HCT116 (cell line): Measurements from ENCODE around the gene GNG12. TPM values are rescaled to one million over a fixed set of nuclear protein-coding genes. Genes with fewer than 3 reads are reported as not detected.

ENCODE experiments used
- ATAC-seq: fragments of 200-7000 bp; cut with Tn5 transposase; 2 replicates; pipeline ENCODE4 v1.9.1; 2020; ENCODE audit warnings: mild to moderate bottlenecking, moderate library complexity
- BruUV-seq: library from RNA; stranded (reverse); fragments of 400-500 nt; replicated peaks from 2 replicates; lab custom pipeline; 2021; lab: Mats Ljungman, UMichigan
- CTCF ChIA-PET: fragments of 300-600 bp; sonication (Branson Sonifier 250); formaldehyde crosslinking; loops from one replicate; lab custom pipeline; 2021; ENCODE audit warnings: antibody characterized with exemption; lab: Charles Lee
- POLR2A ChIA-PET: fragments of 300-600, 350-600 bp; sonication (Branson Sonifier 250); formaldehyde crosslinking; loops from one replicate; lab custom pipeline; 2021; ENCODE audit warnings: antibody characterized with exemption; lab: Charles Lee
- RAD21 ChIA-PET, 2 experiments: fragments of 300-600 bp; sonication (Branson Sonifier 250); formaldehyde crosslinking; loops; one replicate each; lab custom pipeline; 2023; ENCODE audit warnings: low total read pairs in 2 of 2; ENCODE audit not compliant: uncharacterized antibody in 2 of 2, unreplicated experiment in 2 of 2, low non-redundant PET in 1 of 2; lab: Charles Lee
- DNase-seq: peaks from one replicate; pipeline ENCODE4 v3.0.0-alpha.2; 2010; ENCODE audit warnings: low read depth, low spot score
- H2AFZ ChIP-seq: fragments of 200-600 bp; shearing (Covaris generic), sonication (generic); 2 replicates; pipeline ENCODE4 v1.6.1; 2017; ENCODE audit warnings: low read depth, mixed run types, mixed read lengths, antibody characterized with exemption, low read length; ENCODE audit not compliant: poor library complexity, severe bottlenecking
- H3K27ac ChIP-seq: 2 replicates; pipeline ENCODE4 v1.5.1; 2012; ENCODE audit warnings: low read depth, low read length
- H3K27me3 ChIP-seq: fragments of 200-600 bp; sonication (generic); 2 replicates; pipeline ENCODE4 v1.6.1; 2016; ENCODE audit warnings: mixed run types, low read length, mixed read lengths; ENCODE audit not compliant: insufficient read depth
- H3K36me3 ChIP-seq, 2 experiments: fragments of 200-500 bp in 1 of 2; fragments of 200-600 bp in 1 of 2; sonication (Bioruptor generic) in 1 of 2; sonication (generic) in 1 of 2; 2 replicates each; pipeline versions ENCODE4 v1.5.1 to v1.6.1; 2014 to 2016; ENCODE audit warnings: low read length in 2 of 2, inconsistent platforms in 1 of 2, mixed read lengths in 1 of 2, mixed run types in 1 of 2; ENCODE audit not compliant: insufficient read depth in 2 of 2, control insufficient read depth in 1 of 2
- H3K4me1 ChIP-seq, 2 experiments: fragments of 200-600 bp in 1 of 2; sonication (generic) in 1 of 2; 2 replicates each; pipeline versions ENCODE4 v1.5.1 to v1.6.1; 2012 to 2017; ENCODE audit warnings: low read length in 2 of 2, inconsistent platforms in 1 of 2, mild to moderate bottlenecking in 1 of 2, mixed read lengths in 1 of 2, mixed run types in 1 of 2, moderate library complexity in 1 of 2; ENCODE audit not compliant: insufficient read depth in 2 of 2, control insufficient read depth in 1 of 2
- H3K4me2 ChIP-seq: fragments of 200-600 bp; sonication (generic); 2 replicates; pipeline ENCODE4 v1.6.1; 2017; ENCODE audit warnings: mixed run types, low read length, mixed read lengths
- H3K4me3 ChIP-seq, 2 experiments: fragments of 200-600 bp in 1 of 2; sonication (generic) in 1 of 2; replicated peaks in 1 of 2; 2 replicates each; pipeline ENCODE4 v1.5.1; 2011 to 2016; ENCODE audit warnings: low read length in 2 of 2, control low read depth in 1 of 2, low read depth in 1 of 2, mild to moderate bottlenecking in 1 of 2, mixed read lengths in 1 of 2, mixed run types in 1 of 2
- H3K79me2 ChIP-seq: fragments of 200-600 bp; sonication (generic); 2 replicates; pipeline ENCODE4 v1.6.1; 2017; ENCODE audit warnings: mild to moderate bottlenecking, mixed run types, low read length, moderate library complexity, mixed read lengths; ENCODE audit not compliant: insufficient read depth
- H3K9ac ChIP-seq: fragments of 200-600 bp; sonication (generic); 2 replicates; pipeline ENCODE4 v1.6.1; 2016; ENCODE audit warnings: low read length, mixed read lengths
- H3K9me2 ChIP-seq: fragments of 200-600 bp; sonication (generic), shearing (Covaris generic); 2 replicates; pipeline ENCODE4 v1.6.1; 2017; ENCODE audit warnings: mixed run types, mild to moderate bottlenecking, moderate library complexity; ENCODE audit not compliant: insufficient read depth
- H3K9me3 ChIP-seq, 2 experiments: fragments of 200-500 bp in 1 of 2; fragments of 200-600 bp in 1 of 2; sonication (Bioruptor generic) in 1 of 2; sonication (generic) in 1 of 2; 2 replicates each; pipeline ENCODE4 v1.6.1; 2014 to 2017; ENCODE audit warnings: low read length in 2 of 2, mixed read lengths in 2 of 2, inconsistent platforms in 1 of 2, low read depth in 1 of 2, mild to moderate bottlenecking in 1 of 2, mixed run types in 1 of 2, moderate library complexity in 1 of 2; ENCODE audit not compliant: control insufficient read depth in 1 of 2, insufficient read depth in 1 of 2
- H4K20me1 ChIP-seq: fragments of 200-600 bp; sonication (generic), shearing (Covaris generic); 2 replicates; pipeline ENCODE4 v1.6.1; 2017; ENCODE audit warnings: mixed run types, mild to moderate bottlenecking, moderate library complexity; ENCODE audit not compliant: insufficient read depth
- CEBPB ChIP-seq: IDR thresholded peaks from 2 replicates; pipeline ENCODE4 v1.6.1; 2012; ENCODE audit warnings: low read depth
- CTCF ChIP-seq, 3 experiments: fragments of 200-600 bp in 1 of 3; sonication (generic) in 1 of 3; IDR thresholded peaks in 2 of 3; conservative IDR thresholded peaks in 1 of 3; 2 replicates each; pipeline ENCODE4 v1.5.1; 2012 to 2017; ENCODE audit warnings: low read depth in 2 of 3, low read length in 2 of 3, antibody characterized with exemption in 1 of 3, borderline replicate concordance in 1 of 3, control low read depth in 1 of 3, mild to moderate bottlenecking in 1 of 3, mixed read lengths in 1 of 3, mixed run types in 1 of 3, moderate library complexity in 1 of 3; ENCODE audit not compliant: insufficient read depth in 1 of 3
- EGR1 ChIP-seq: IDR thresholded peaks from 2 replicates; pipeline ENCODE4 v1.6.1; 2012; ENCODE audit warnings: low read depth
- ELF1 ChIP-seq: IDR thresholded peaks from 2 replicates; pipeline ENCODE4 v1.6.1; 2012; ENCODE audit warnings: low read depth, borderline replicate concordance
- EZH2 ChIP-seq: fragments of 200-600 bp; sonication (generic); IDR thresholded peaks from 2 replicates; pipeline ENCODE4 v1.6.1; 2017; ENCODE audit warnings: antibody characterized with exemption, mixed run types
- EZH2phosphoT487 ChIP-seq: fragments of 200-600 bp; IDR thresholded peaks from 2 replicates; pipeline ENCODE4 v1.6.1; 2018; ENCODE audit warnings: antibody characterized with exemption, borderline replicate concordance
- FOSL1 ChIP-seq: IDR thresholded peaks from 2 replicates; pipeline ENCODE4 v1.6.1; 2012; ENCODE audit warnings: low read depth
- JUND ChIP-seq: IDR thresholded peaks from 2 replicates; pipeline ENCODE4 v1.6.1; 2012
- POLR2A ChIP-seq: IDR thresholded peaks from 2 replicates; pipeline ENCODE4 v1.7.0; 2011; ENCODE audit warnings: borderline replicate concordance; ENCODE audit not compliant: insufficient read depth, insufficient read length; ENCODE audit errors: extremely low read depth
- SIN3A ChIP-seq: IDR thresholded peaks from 2 replicates; pipeline ENCODE4 v1.6.1; 2012; ENCODE audit warnings: low read depth
- SP1 ChIP-seq: IDR thresholded peaks from 2 replicates; pipeline ENCODE4 v1.6.1; 2012; ENCODE audit warnings: low read depth
- SRF ChIP-seq: IDR thresholded peaks from 2 replicates; pipeline ENCODE4 v1.6.1; 2012; ENCODE audit warnings: low read depth
- TCF7L2 ChIP-seq: IDR thresholded peaks from 2 replicates; pipeline ENCODE4 v1.7.0; 2011; ENCODE audit warnings: borderline replicate concordance, inconsistent platforms; ENCODE audit not compliant: insufficient read depth, insufficient read length; ENCODE audit errors: extremely low read depth
- ZFX ChIP-seq: fragments of 450-650 bp; IDR thresholded peaks from 2 replicates; pipeline ENCODE4 v1.6.1; 2017
- ZNF274 ChIP-seq: fragments of 200-500 bp; sonication (Bioruptor generic); IDR thresholded peaks from 2 replicates; pipeline ENCODE4 v1.6.1; 2014; ENCODE audit warnings: mild to moderate bottlenecking, low read depth, low read length, inconsistent platforms
- intact Hi-C: fragments of 100-400 bp; cut with micrococcal nuclease; formaldehyde crosslinking; loops from 2 replicates; pipeline ENCODE4 v1.10.0; 2022
- total RNA-seq: library from RNA; stranded (reverse); gene quantifications from one replicate; pipeline ENCODE4 v1.2.1, GENCODE V29; 2021; ENCODE audit not compliant: unreplicated experiment
- TF ChIP-seq, protein P1 (sequence below): IDR thresholded peaks from 2 replicates; pipeline ENCODE4 v1.6.1; 2012
- TF ChIP-seq, protein P2 (sequence below): IDR thresholded peaks from 2 replicates; pipeline ENCODE4 v1.6.1; 2012; ENCODE audit warnings: low read depth
- TF ChIP-seq, protein P3 (sequence below): IDR thresholded peaks from 2 replicates; pipeline ENCODE4 v1.6.1; 2012
- TF ChIP-seq, protein P4 (sequence below): IDR thresholded peaks from 2 replicates; pipeline ENCODE4 v1.6.1; 2011; ENCODE audit warnings: mild to moderate bottlenecking, low read length, moderate library complexity; ENCODE audit not compliant: insufficient replicate concordance; ENCODE audit errors: extremely low read depth

Gene GNG12
- total RNA-seq, 1 experiment from 2014 or later = 49.6 TPM

GRCh38 chr1:67814121-67814772, 19.0 kb downstream of the GNG12 start:
- Histone ChIP-seq H3K36me3 (no peaks in the 10 kb centered on the region), H3K9ac (no peak overlapping the region), H3K4me3 (no peak overlapping the region), H3K9me3 (no peaks in the 10 kb centered on the region), H2AFZ (no peak overlapping the region), H3K27ac (no peak overlapping the region), H3K4me1 (peaks cover 3 to 6% of the 10 kb centered on the region in 2 experiments; a peak in 2 of 4 replicates), H3K4me2 (no peak overlapping the region), H3K79me2 (peaks cover 53% of the 10 kb centered on the region), H4K20me1 (no peaks in the 10 kb centered on the region)
- ATAC-seq = no peak
- intact Hi-C loops = no loop called here
- CTCF ChIA-PET = no interaction called here
- no peak for DNase-seq
- RAD21 ChIA-PET = no interaction called here
- POLR2A ChIA-PET = no interaction called here
- TF ChIP-seq POLR2A (no peak), ZFX (no peak), JUND (no peak), TCF7L2 (no peak), SP1 (no peak), SIN3A (no peak), CTCF (IDR thresholded peaks at IDR 0.05 in 2 of 3, conservative IDR thresholded peaks at IDR 0.05 in 1 of 3; ENCODE audit: borderline replicate concordance in 1 of 3, insufficient read depth in 1 of 3, low read depth in 2 of 3, low read length in 2 of 3) (no peak), EZH2phosphoT487 (no peak), ELF1 (no peak), FOSL1 (no peak), CEBPB (no peak), ZNF274 (no peak), EGR1 (no peak), EZH2 (no peak), SRF (no peak)
- TF ChIP-seq, protein P1, sequence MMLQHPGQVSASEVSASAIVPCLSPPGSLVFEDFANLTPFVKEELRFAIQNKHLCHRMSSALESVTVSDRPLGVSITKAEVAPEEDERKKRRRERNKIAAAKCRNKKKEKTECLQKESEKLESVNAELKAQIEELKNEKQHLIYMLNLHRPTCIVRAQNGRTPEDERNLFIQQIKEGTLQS = no peak
- TF ChIP-seq, protein P2, sequence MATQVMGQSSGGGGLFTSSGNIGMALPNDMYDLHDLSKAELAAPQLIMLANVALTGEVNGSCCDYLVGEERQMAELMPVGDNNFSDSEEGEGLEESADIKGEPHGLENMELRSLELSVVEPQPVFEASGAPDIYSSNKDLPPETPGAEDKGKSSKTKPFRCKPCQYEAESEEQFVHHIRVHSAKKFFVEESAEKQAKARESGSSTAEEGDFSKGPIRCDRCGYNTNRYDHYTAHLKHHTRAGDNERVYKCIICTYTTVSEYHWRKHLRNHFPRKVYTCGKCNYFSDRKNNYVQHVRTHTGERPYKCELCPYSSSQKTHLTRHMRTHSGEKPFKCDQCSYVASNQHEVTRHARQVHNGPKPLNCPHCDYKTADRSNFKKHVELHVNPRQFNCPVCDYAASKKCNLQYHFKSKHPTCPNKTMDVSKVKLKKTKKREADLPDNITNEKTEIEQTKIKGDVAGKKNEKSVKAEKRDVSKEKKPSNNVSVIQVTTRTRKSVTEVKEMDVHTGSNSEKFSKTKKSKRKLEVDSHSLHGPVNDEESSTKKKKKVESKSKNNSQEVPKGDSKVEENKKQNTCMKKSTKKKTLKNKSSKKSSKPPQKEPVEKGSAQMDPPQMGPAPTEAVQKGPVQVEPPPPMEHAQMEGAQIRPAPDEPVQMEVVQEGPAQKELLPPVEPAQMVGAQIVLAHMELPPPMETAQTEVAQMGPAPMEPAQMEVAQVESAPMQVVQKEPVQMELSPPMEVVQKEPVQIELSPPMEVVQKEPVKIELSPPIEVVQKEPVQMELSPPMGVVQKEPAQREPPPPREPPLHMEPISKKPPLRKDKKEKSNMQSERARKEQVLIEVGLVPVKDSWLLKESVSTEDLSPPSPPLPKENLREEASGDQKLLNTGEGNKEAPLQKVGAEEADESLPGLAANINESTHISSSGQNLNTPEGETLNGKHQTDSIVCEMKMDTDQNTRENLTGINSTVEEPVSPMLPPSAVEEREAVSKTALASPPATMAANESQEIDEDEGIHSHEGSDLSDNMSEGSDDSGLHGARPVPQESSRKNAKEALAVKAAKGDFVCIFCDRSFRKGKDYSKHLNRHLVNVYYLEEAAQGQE = no peak
- TF ChIP-seq, protein P3, sequence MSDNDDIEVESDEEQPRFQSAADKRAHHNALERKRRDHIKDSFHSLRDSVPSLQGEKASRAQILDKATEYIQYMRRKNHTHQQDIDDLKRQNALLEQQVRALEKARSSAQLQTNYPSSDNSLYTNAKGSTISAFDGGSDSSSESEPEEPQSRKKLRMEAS = no peak
- TF ChIP-seq, protein P4, sequence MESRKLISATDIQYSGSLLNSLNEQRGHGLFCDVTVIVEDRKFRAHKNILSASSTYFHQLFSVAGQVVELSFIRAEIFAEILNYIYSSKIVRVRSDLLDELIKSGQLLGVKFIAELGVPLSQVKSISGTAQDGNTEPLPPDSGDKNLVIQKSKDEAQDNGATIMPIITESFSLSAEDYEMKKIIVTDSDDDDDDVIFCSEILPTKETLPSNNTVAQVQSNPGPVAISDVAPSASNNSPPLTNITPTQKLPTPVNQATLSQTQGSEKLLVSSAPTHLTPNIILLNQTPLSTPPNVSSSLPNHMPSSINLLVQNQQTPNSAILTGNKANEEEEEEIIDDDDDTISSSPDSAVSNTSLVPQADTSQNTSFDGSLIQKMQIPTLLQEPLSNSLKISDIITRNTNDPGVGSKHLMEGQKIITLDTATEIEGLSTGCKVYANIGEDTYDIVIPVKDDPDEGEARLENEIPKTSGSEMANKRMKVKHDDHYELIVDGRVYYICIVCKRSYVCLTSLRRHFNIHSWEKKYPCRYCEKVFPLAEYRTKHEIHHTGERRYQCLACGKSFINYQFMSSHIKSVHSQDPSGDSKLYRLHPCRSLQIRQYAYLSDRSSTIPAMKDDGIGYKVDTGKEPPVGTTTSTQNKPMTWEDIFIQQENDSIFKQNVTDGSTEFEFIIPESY = no peak
- TF ChIP-seq, all 23 proteins: peak for 0
- BruUV-seq = no TSS peak
- H3K9me2 ChIP-seq = no peaks in the 10 kb centered on the region
- H3K27me3 ChIP-seq = no peaks in the 10 kb centered on the region
